BLaER1 (cell line): ENCODE measurements around the gene ADAMTS2.

Experiments used
- H3K27ac ChIP-seq: shearing (Covaris generic); formaldehyde crosslinking; 2 replicates; pipeline ENCODE4 v1.8.1; 2022
- H3K27me3 ChIP-seq: shearing (Covaris generic); formaldehyde crosslinking; 2 replicates; pipeline ENCODE4 v1.8.1; 2022
- H3K36me3 ChIP-seq: shearing (Covaris generic); formaldehyde crosslinking; 2 replicates; pipeline ENCODE4 v1.8.1; 2022
- H3K4me1 ChIP-seq: shearing (Covaris generic); formaldehyde crosslinking; 2 replicates; pipeline ENCODE4 v1.8.1; 2022
- H3K4me2 ChIP-seq: shearing (Covaris generic); formaldehyde crosslinking; 2 replicates; pipeline ENCODE4 v1.8.1; 2022
- H3K4me3 ChIP-seq: shearing (Covaris generic); formaldehyde crosslinking; 2 replicates; pipeline ENCODE4 v1.8.1; 2022
- H3K9ac ChIP-seq: shearing (Covaris generic); formaldehyde crosslinking; 2 replicates; pipeline ENCODE4 v1.8.1; 2022
- H3K9me3 ChIP-seq: shearing (Covaris generic); formaldehyde crosslinking; 2 replicates; pipeline ENCODE4 v1.8.1; 2022
- H4K20me1 ChIP-seq: shearing (Covaris generic); formaldehyde crosslinking; 2 replicates; pipeline ENCODE4 v1.8.1; 2022
- Cebpa-rat ChIP-seq: shearing (Covaris generic); IDR thresholded peaks from 2 replicates; pipeline ENCODE4 v1.8.1; 2022

ADAMTS2 gene

DNA sequence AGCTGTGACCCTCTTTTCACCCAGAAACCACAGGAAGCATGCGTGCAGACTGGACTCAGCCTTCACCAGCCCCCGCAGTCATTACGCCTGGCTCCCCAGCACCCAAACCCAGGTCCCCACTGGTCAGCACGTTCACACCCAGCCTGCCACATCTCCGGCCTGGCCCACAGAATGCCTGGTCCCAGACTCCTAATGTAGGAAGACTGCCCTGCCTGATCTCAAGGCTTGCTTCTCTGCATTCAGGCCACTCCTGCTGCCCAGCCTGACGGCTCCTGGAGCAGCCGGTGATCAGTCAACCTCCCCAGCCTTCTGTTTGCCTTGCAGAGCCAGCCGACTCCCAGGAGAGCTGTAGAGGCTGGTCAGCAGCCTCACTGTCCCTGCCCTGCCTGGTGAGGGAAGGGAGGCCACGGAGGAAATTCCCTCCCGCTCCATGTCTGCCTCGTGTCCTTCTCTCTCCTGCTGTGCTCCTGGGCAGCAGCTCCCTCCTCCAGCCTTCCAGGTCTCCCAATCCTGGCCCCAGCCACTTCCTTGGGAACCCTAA lies 25.4 kb downstream of the ADAMTS2 start:
- no peak for TF ChIP-seq Cebpa-rat
- peak overlapping the region; percentile 49 for H3K4me2 ChIP-seq
- no peak overlapping the region for H3K4me3 ChIP-seq
- H3K9me3 ChIP-seq, result no peaks in the 10 kb centered on the region
- no peaks in the 10 kb centered on the region for H4K20me1 ChIP-seq
- H3K36me3 ChIP-seq, result no peaks in the 10 kb centered on the region
- H3K27ac ChIP-seq, result no peak overlapping the region
- H3K9ac ChIP-seq, result no peak overlapping the region
- no peaks in the 10 kb centered on the region for H3K27me3 ChIP-seq
- peaks cover 41% of the 10 kb centered on the region for H3K4me1 ChIP-seq

GRCh38 chr5:179319123-179319522 lies 26.1 kb downstream of the ADAMTS2 start:
- TF ChIP-seq Cebpa-rat, result no peak
- Histone ChIP-seq H3K27ac (no peak overlapping the region), H3K9ac (no peak overlapping the region), H3K4me3 (no peak overlapping the region), H3K4me1 (peaks cover 41% of the 10 kb centered on the region), H3K27me3 (no peaks in the 10 kb centered on the region), H4K20me1 (no peaks in the 10 kb centered on the region), H3K36me3 (no peaks in the 10 kb centered on the region), H3K4me2 (peak overlapping the region; percentile 49), H3K9me3 (no peaks in the 10 kb centered on the region)

DNA sequence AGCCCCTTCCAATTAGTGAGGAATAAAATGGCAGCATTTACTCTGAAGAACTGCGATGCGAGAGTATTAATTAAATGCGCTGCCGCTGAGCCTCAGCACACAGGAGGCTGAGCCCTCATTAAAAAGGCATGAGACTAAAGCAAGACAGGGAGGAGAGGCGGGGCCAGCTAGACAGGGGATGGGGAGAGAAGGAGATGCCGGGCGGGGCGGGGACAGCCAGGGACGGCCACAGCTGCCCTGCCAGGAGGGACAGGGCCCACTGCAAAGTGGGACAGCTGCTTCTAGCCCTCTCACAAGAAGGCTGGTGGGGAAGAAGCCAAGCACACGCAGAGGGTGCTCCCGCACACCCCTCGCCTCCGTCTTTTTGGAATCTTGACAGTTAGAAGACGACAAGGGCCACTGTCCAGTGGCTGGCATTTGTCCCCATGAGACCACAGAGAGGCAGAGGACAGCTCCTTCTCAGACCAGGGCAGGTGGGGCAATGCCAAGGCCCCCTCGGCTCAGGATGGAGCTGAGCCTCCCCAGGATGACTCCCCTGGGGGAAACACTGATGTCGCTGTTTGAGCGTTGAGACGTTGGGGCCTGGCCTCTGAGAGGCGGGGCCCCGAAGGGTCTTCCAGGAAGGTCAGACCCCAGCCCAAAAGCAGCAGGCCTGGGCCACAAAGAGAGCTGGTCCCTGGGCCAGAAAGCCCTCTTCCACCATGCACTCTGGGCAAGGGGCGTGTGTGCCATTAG lies 26.9 kb downstream of the ADAMTS2 start:
- H3K9ac ChIP-seq, result no peak overlapping the region
- peak overlapping the region; percentile 49 for H3K4me2 ChIP-seq
- TF ChIP-seq Cebpa-rat, result no peak
- peaks cover 38% of the 10 kb centered on the region for H3K4me1 ChIP-seq
- no peaks in the 10 kb centered on the region for H3K9me3 ChIP-seq
- no peak overlapping the region for H3K27ac ChIP-seq
- H3K4me3 ChIP-seq, result no peak overlapping the region
- H3K36me3 ChIP-seq, result no peaks in the 10 kb centered on the region
- no peaks in the 10 kb centered on the region for H3K27me3 ChIP-seq
- H4K20me1 ChIP-seq, result no peaks in the 10 kb centered on the region

- H3K9me3 ChIP-seq, result no peaks in the 10 kb centered on the region
- H3K4me2 ChIP-seq, result no peak overlapping the region
- no peak overlapping the region for H3K9ac ChIP-seq
- no peak overlapping the region for H3K27ac ChIP-seq
- H3K36me3 ChIP-seq, result no peaks in the 10 kb centered on the region
- no peaks in the 10 kb centered on the region for H3K27me3 ChIP-seq
- H3K4me1 ChIP-seq, result peaks cover 31% of the 10 kb centered on the region
- TF ChIP-seq Cebpa-rat, result no peak
- H4K20me1 ChIP-seq, result no peaks in the 10 kb centered on the region
- H3K4me3 ChIP-seq, result no peak overlapping the region
Observed at GRCh38 chr5:179317411-179318220, 27.6 kb downstream of the ADAMTS2 start.

- H3K4me1 ChIP-seq, result peaks cover 24% of the 10 kb centered on the region
- H3K4me2 ChIP-seq, result no peak overlapping the region
- H3K36me3 ChIP-seq, result no peaks in the 10 kb centered on the region
- TF ChIP-seq Cebpa-rat, result no peak
- no peak overlapping the region for H3K9ac ChIP-seq
- H3K27ac ChIP-seq, result no peak overlapping the region
- no peak overlapping the region for H3K4me3 ChIP-seq
- H3K27me3 ChIP-seq, result no peaks in the 10 kb centered on the region
- H3K9me3 ChIP-seq, result no peaks in the 10 kb centered on the region; the same call in 1 of the 2 replicates
- H4K20me1 ChIP-seq, result no peaks in the 10 kb centered on the region
Observed at GRCh38 chr5:179316982-179317381, 28.3 kb downstream of the ADAMTS2 start.

- Histone ChIP-seq H3K36me3 (no peaks in the 10 kb centered on the region), H3K9me3 (no peaks in the 10 kb centered on the region; the same call in 1 of the 2 replicates), H3K4me3 (no peak overlapping the region), H3K27ac (no peak overlapping the region), H3K9ac (no peak overlapping the region), H4K20me1 (no peaks in the 10 kb centered on the region), H3K4me1 (peaks cover 27% of the 10 kb centered on the region), H3K4me2 (no peak overlapping the region), H3K27me3 (no peaks in the 10 kb centered on the region)
- no peak for TF ChIP-seq Cebpa-rat
Observed at GRCh38 chr5:179316111-179316551, 29.1 kb downstream of the ADAMTS2 start.

DNA sequence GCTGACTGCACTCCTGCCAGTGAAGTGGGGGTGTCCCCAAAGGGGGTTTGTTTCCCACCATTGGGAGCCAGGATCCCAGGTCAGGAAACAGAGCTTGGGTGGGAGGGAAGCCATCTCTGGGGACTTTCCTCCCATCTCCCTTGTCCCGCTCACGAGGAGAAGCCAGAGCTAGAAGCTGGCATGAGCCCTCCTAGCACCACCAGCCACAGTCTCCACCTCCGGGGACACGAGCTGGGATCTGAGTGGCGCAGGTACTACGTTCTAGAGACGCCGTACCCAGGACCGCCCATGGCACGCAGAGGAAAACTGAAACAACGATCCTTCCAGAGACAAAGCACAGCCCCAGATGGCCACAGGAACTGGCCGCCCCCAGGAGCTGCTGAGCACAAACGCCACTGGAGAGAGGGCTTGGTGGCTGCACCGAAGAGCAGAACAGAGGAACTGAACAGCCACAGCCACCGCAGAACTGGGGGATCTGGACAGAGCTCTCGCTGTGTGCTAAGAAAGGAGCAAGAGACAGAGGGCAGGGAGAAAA lies 29.8 kb downstream of the ADAMTS2 start:
- H3K4me2 ChIP-seq, result no peak overlapping the region
- H3K27ac ChIP-seq, result no peak overlapping the region
- H3K4me3 ChIP-seq, result no peak overlapping the region
- no peaks in the 10 kb centered on the region for H4K20me1 ChIP-seq
- no peak overlapping the region for H3K9ac ChIP-seq
- H3K27me3 ChIP-seq, result no peaks in the 10 kb centered on the region
- H3K4me1 ChIP-seq, result peaks cover 34% of the 10 kb centered on the region
- no peak for TF ChIP-seq Cebpa-rat
- H3K9me3 ChIP-seq, result no peaks in the 10 kb centered on the region; the same call in 1 of the 2 replicates
- H3K36me3 ChIP-seq, result no peaks in the 10 kb centered on the region

DNA sequence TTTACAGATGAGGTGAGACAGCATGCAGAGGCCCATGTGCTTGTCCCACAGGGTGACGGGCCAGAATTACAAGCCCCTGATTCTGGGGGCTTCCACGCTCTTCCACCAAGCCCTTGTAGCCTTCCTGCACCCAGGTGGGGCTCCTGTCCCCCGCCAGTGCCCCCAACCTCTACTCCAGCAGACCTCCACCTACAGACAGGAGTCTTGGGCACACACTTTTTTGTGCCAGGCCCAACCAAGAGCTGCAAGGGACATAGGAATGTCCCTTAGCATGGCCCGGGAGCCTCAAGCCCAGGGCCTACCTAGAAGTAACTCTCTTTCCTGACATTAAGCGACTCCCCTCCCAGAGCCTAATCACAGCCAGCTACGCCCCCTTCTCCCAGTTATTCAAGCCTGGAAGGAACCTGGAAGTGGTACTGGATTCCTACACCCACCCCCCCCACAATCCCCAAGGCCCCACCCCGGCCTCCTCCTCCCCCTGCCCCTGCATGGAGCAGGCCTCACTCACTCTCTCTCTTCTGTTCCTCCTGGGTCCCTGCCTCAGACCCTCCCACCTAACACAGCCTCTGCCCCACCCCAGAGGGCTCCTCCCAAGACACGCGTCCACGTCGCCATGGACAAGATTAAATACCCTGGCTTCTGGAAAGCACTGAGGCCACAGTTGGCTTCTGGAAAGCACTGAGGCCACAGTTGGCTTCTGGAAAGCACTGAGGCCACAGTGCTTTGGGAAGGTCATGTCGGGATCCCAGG lies 30.5 kb downstream of the ADAMTS2 start:
- no peak overlapping the region for H3K9ac ChIP-seq
- H3K4me3 ChIP-seq, result no peak overlapping the region
- H3K4me2 ChIP-seq, result no peak overlapping the region
- H3K36me3 ChIP-seq, result no peaks in the 10 kb centered on the region
- TF ChIP-seq Cebpa-rat, result no peak
- H3K4me1 ChIP-seq, result peaks cover 37% of the 10 kb centered on the region
- H3K9me3 ChIP-seq, result no peaks in the 10 kb centered on the region; the same call in 1 of the 2 replicates
- no peaks in the 10 kb centered on the region for H3K27me3 ChIP-seq
- no peaks in the 10 kb centered on the region for H4K20me1 ChIP-seq
- no peak overlapping the region for H3K27ac ChIP-seq

DNA sequence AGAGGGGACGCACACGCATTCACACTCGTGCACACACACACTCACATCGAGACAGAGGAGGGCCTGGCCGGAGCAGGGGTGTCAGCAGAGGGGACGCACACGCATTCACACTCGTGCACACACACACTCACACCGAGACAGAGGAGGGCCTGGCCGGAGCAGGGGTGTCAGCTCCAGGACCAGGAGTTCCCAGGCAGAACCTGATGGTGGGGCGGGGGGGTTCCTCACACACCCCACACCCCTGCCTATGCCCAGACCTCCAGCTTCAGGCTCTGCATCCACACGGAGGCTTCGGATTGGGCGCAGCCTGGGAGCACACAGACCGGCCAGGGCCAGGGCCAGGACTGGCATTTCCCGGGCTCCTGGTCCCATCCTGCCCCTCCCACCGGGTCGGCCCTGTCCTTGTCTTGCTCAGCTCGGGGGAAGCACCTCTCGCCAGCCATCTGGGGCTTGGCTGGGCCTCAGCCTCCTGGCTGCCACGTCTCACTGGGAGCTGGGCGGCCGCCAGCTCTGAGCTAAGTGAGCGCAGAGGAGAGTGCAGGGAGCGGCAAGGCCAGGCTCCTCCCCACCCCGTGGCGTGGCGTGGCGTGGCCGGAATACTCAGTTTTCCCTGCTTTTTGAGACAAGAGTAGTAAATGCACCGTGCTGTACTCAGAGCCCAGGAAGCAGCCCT lies 31.3 kb downstream of the ADAMTS2 start:
- Histone ChIP-seq H3K4me3 (no peak overlapping the region), H3K4me2 (no peak overlapping the region), H3K9me3 (no peaks in the 10 kb centered on the region; the same call in 1 of the 2 replicates), H3K4me1 (peaks cover 37% of the 10 kb centered on the region), H4K20me1 (no peaks in the 10 kb centered on the region), H3K36me3 (no peaks in the 10 kb centered on the region), H3K27me3 (no peaks in the 10 kb centered on the region), H3K9ac (no peak overlapping the region), H3K27ac (no peak overlapping the region)
- no peak for TF ChIP-seq Cebpa-rat
